H1 (cell line): ENCODE measurements around the gene IGLL5. TPM values are rescaled to one million over a fixed set of nuclear protein-coding genes. Genes with fewer than 3 reads are reported as not detected.

Experiments used
- CTCF ChIA-PET: fragments of 300-600 bp; sonication (Branson Sonifier 250); formaldehyde crosslinking; loops from one replicate; lab custom pipeline; 2021; ENCODE audit not compliant: partially characterized antibody; lab: Charles Lee
- POLR2A ChIA-PET: fragments of 300-600 bp; sonication (Branson Sonifier 250); formaldehyde crosslinking; loops from one replicate; lab custom pipeline; 2021; ENCODE audit warnings: inconsistent platforms; ENCODE audit not compliant: partially characterized antibody; lab: Charles Lee
- DNase-seq, 2 experiments: peaks; one replicate each; pipeline versions ENCODE4 v3.0.0 to v3.0.0-alpha.2; 2010 to 2022; ENCODE audit warnings: low spot score in 2 of 2, low read depth in 1 of 2, mixed read lengths in 1 of 2
- FAIRE-seq: peaks from 2 replicates; lab custom pipeline; 2011; peaks lifted over from hg19 to GRCh38; lab: Jason Lieb, UNC
- H2AFZ ChIP-seq: 2 replicates; pipeline ENCODE4 v1.8.1; 2012; ENCODE audit warnings: low read length, inconsistent platforms
- H2AK5ac ChIP-seq: 2 replicates; pipeline ENCODE4 v1.6.1; 2013; ENCODE audit warnings: low read depth, low read length
- H2BK120ac ChIP-seq: replicated peaks from 2 replicates; pipeline ENCODE3; 2013; ENCODE audit warnings: low read depth, low read length, inconsistent platforms
- H2BK12ac ChIP-seq: 2 replicates; pipeline ENCODE4 v1.6.1; 2013; ENCODE audit warnings: low read depth, low read length
- H2BK15ac ChIP-seq: 2 replicates; pipeline ENCODE4 v1.6.1; 2013; ENCODE audit warnings: low read length
- H2BK20ac ChIP-seq: 2 replicates; pipeline ENCODE4 v1.6.1; 2013; ENCODE audit warnings: low read length
- H2BK5ac ChIP-seq: 2 replicates; pipeline ENCODE4 v1.6.1; 2013; ENCODE audit warnings: low read depth, low read length
- H3K14ac ChIP-seq: 2 replicates; pipeline ENCODE4 v1.6.1; 2013; ENCODE audit warnings: inconsistent platforms; ENCODE audit not compliant: insufficient read length
- H3K18ac ChIP-seq: 2 replicates; pipeline ENCODE4 v1.6.1; 2013; ENCODE audit warnings: low read length; ENCODE audit errors: extremely low read depth
- H3K23ac ChIP-seq: 2 replicates; pipeline ENCODE4 v1.6.1; 2013; ENCODE audit warnings: inconsistent platforms; ENCODE audit not compliant: insufficient read length
- H3K23me2 ChIP-seq: 2 replicates; pipeline ENCODE4 v1.6.1; 2013; ENCODE audit warnings: low read depth, low read length
- H3K27ac ChIP-seq: 2 replicates; pipeline ENCODE4 v1.6.1; 2011; ENCODE audit warnings: low read depth, low read length, inconsistent platforms
- H3K27me3 ChIP-seq, 4 experiments: replicated peaks in 1 of 4; 1 replicate in 1 of 4; 2 replicates in 3 of 4; pipeline versions ENCODE4 v1.6.1 to v1.8.1; 2011 to 2013; ENCODE audit warnings: low read length in 3 of 4, mild to moderate bottlenecking in 3 of 4, inconsistent platforms in 2 of 4, mixed read lengths in 2 of 4, moderate library complexity in 1 of 4; ENCODE audit not compliant: control insufficient read depth in 3 of 4, insufficient read depth in 3 of 4; ENCODE audit errors: extremely low read depth in 1 of 4
- H3K36me3 ChIP-seq, 4 experiments: 2 replicates each; pipeline versions ENCODE4 v1.6.1 to v1.8.1; 2011 to 2013; ENCODE audit warnings: mild to moderate bottlenecking in 4 of 4, low read length in 3 of 4, moderate library complexity in 2 of 4, control low read depth in 1 of 4, inconsistent platforms in 1 of 4; ENCODE audit not compliant: insufficient read depth in 4 of 4, control insufficient read depth in 2 of 4
- H3K4ac ChIP-seq: replicated peaks from 2 replicates; pipeline ENCODE3; 2013; ENCODE audit warnings: low read length, low read depth, mixed read lengths, inconsistent platforms; ENCODE audit not compliant: insufficient read length
- H3K4me1 ChIP-seq, 4 experiments: replicated peaks in 1 of 4; 1 replicate in 1 of 4; 2 replicates in 3 of 4; pipeline versions ENCODE4 v1.6.1 to v1.8.1; 2011 to 2013; ENCODE audit warnings: low read length in 3 of 4, inconsistent platforms in 2 of 4, mixed read lengths in 1 of 4; ENCODE audit not compliant: insufficient read depth in 4 of 4, control insufficient read depth in 3 of 4
- H3K4me2 ChIP-seq, 2 experiments: 2 replicates each; pipeline versions ENCODE4 v1.6.1 to v1.8.1; 2011 to 2013; ENCODE audit warnings: low read depth in 2 of 2, low read length in 2 of 2, control low read depth in 1 of 2, inconsistent platforms in 1 of 2, mild to moderate bottlenecking in 1 of 2; ENCODE audit not compliant: insufficient read depth in 1 of 2
- H3K4me3 ChIP-seq, 4 experiments: fragments of 200-600, 300-600 bp in 1 of 4; sonication (generic), shearing (Covaris generic), sonication (Bioruptor Twin) in 1 of 4; 2 replicates each; pipeline versions ENCODE4 v1.5.1 to v1.8.1; 2011 to 2016; ENCODE audit warnings: low read length in 4 of 4, low read depth in 3 of 4, control low read depth in 2 of 4, inconsistent platforms in 2 of 4, mild to moderate bottlenecking in 2 of 4, mixed read lengths in 1 of 4, moderate library complexity in 1 of 4; ENCODE audit not compliant: insufficient read depth in 2 of 4; ENCODE audit errors: extremely low read depth in 1 of 4
- H3K56ac ChIP-seq: replicated peaks from 2 replicates; pipeline ENCODE3; 2013; ENCODE audit warnings: low read depth, mild to moderate bottlenecking, mixed read lengths, low read length, inconsistent platforms; ENCODE audit not compliant: insufficient read length
- H3K79me1 ChIP-seq: 2 replicates; pipeline ENCODE4 v1.6.1; 2013; ENCODE audit warnings: low read depth, low read length, control low read depth
- H3K79me2 ChIP-seq, 2 experiments: 2 replicates each; pipeline versions ENCODE4 v1.6.1 to v1.8.1; 2012 to 2013; ENCODE audit warnings: low read length in 2 of 2, mild to moderate bottlenecking in 2 of 2, inconsistent platforms in 1 of 2; ENCODE audit not compliant: insufficient read depth in 2 of 2, control insufficient read depth in 1 of 2
- H3K9ac ChIP-seq, 4 experiments: replicated peaks in 1 of 4; 1 replicate in 1 of 4; 2 replicates in 3 of 4; pipeline versions ENCODE4 v1.6.1 to v1.8.1; 2011 to 2013; ENCODE audit warnings: low read depth in 3 of 4, low read length in 3 of 4, control low read depth in 2 of 4, mild to moderate bottlenecking in 2 of 4, moderate library complexity in 2 of 4, inconsistent platforms in 1 of 4; ENCODE audit errors: extremely low read depth in 1 of 4
- H3K9me3 ChIP-seq, 2 experiments: 2 replicates each; pipeline versions ENCODE4 v1.6.1 to v1.8.1; 2012 to 2013; ENCODE audit warnings: mild to moderate bottlenecking in 2 of 2, moderate library complexity in 2 of 2, control low read depth in 1 of 2, inconsistent platforms in 1 of 2, low read depth in 1 of 2, low read length in 1 of 2, mixed read lengths in 1 of 2; ENCODE audit not compliant: insufficient read depth in 2 of 2
- H4K20me1 ChIP-seq, 2 experiments: replicated peaks in 1 of 2; 2 replicates each; pipeline versions ENCODE3 to v1.8.1; 2011 to 2013; ENCODE audit warnings: inconsistent platforms in 2 of 2, low read length in 2 of 2, mild to moderate bottlenecking in 1 of 2; ENCODE audit not compliant: insufficient read depth in 2 of 2, control insufficient read depth in 1 of 2
- H4K5ac ChIP-seq: 2 replicates; pipeline ENCODE4 v1.6.1; 2013; ENCODE audit warnings: low read length, low read depth, mixed read lengths, inconsistent platforms; ENCODE audit not compliant: insufficient read length
- H4K8ac ChIP-seq: 2 replicates; pipeline ENCODE4 v1.8.0; 2013; ENCODE audit warnings: mild to moderate bottlenecking, moderate library complexity, low read length, inconsistent platforms; ENCODE audit not compliant: insufficient read depth; ENCODE audit errors: extremely low read depth
- H4K91ac ChIP-seq: replicated peaks from 2 replicates; pipeline ENCODE3; 2013; ENCODE audit warnings: low read length, mixed read lengths, inconsistent platforms; ENCODE audit not compliant: insufficient read length
- ATF3 ChIP-seq: IDR thresholded peaks from 2 replicates; pipeline ENCODE4 v1.6.1; 2011; ENCODE audit warnings: low read depth, mild to moderate bottlenecking, low read length; ENCODE audit not compliant: insufficient read depth
- JUN ChIP-seq: IDR thresholded peaks from 2 replicates; pipeline ENCODE4 v1.6.1; 2011; ENCODE audit warnings: low read depth, mild to moderate bottlenecking, improper control_type of control experiment, low read length
- SAP30 ChIP-seq: fragments of 300-600 bp; sonication (generic); IDR thresholded peaks from 2 replicates; pipeline ENCODE4 v1.7.1; 2012; ENCODE audit warnings: low read length, moderate library complexity, mild to moderate bottlenecking, inconsistent platforms; ENCODE audit not compliant: insufficient read depth, insufficient replicate concordance
- SP4 ChIP-seq: IDR thresholded peaks from 2 replicates; pipeline ENCODE4 v1.6.1; 2012; ENCODE audit warnings: low read length, inconsistent platforms
- WGBS, 2 experiments: shearing (Covaris generic) in 1 of 2; methylation state at CpG; one replicate each; pipeline versions ENCODE4 v1.1.6 to v1.1.7; 2013 to 2015; ENCODE audit warnings: low lambda C conversion rate in 2 of 2, mixed read lengths in 2 of 2, inconsistent platforms in 1 of 2, low coverage in 1 of 2, missing lambda C conversion rate in 1 of 2; ENCODE audit not compliant: insufficient replicate concordance in 2 of 2, insufficient coverage in 1 of 2, insufficient read length in 1 of 2; ENCODE audit errors: extremely low coverage in 1 of 2, missing lambda C conversion rate in 1 of 2; 5-methylcytosine and 5-hydroxymethylcytosine counted together
- polyA plus RNA-seq, 7 experiments: library from polyadenylated mRNA; depleted of rRNA in 3 of 7; stranded (reverse) in 5 of 7; unstranded in 2 of 7; fragments of >200 nt in 5 of 7; fragments of 200-250 nt in 2 of 7; gene quantifications; 1 replicate in 5 of 7; 2 replicates in 1 of 7; 4 replicates in 1 of 7; pipeline versions ENCODE4 v1.2.1 to v1.2.3, GENCODE V29; 2011 to 2013; ENCODE audit warnings: missing spikeins in 2 of 7, mixed read lengths in 2 of 7
- total RNA-seq: library from RNA; stranded (reverse); fragmentation: NEBNext Ultra II Directional; extraction: Animal tissue kit (Norgen Biotek cat#: 25700); gene quantifications from 2 replicates; pipeline ENCODE4 v1.2.1, GENCODE V29; 2021

The IGLL5 gene
- total and polyA plus RNA-seq, 2 of the 8 experiments (the other 6 are each of a cell fraction or from before 2014, with no cell fraction given): not detected

DNA sequence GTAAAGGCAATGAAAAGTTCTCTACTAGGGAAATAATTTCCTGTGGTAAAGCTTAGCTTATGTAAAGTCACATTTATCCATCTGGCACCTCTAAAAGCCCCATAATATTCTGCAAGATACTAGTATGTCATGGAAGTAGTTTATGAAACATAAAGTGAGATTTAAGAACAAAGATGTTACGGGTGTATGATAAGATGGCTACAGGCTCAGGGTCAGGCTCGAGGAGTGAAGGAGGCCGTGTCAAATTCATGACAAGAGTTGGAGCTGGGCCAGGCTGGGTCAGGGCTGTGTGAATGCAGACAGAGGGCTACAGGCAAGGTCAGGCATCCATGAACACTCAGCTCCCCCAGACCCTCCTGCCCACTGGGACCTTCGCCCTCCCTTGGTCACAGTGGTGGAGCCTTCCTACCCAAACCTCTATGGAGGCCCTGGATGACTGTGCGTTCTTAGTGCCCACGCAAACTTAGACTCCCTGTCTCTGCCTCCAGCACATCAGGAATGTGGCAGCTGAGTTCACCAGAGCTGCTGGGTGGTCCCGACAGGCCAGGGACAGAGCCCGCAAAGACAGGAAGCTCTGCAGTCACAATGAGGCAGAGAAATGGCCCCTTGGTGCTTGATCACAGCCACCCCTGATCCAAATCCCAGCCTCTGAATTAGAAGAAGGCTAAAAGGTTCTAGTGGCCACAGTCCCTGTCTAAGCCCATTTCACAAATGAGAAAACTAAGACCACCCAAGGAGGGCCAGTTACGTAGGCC is 14.8 kb downstream of the IGLL5 start:
- Histone ChIP-seq H3K4me3 (no peak overlapping the region), H3K9me3 (peaks cover 11 to 39% of the 10 kb centered on the region in 2 experiments; a peak in 3 of 4 replicates), H2BK5ac (no peak overlapping the region), H3K4me2 (no peak overlapping the region), H2BK15ac (no peak overlapping the region), H3K18ac (no peak overlapping the region), H4K5ac (no peak overlapping the region), H3K27me3 (peaks cover 2 to 22% (median 9%) of the 10 kb centered on the region in 4 experiments; a peak in 5 of 7 replicates), H2BK12ac (no peak overlapping the region), H3K23ac (no peak overlapping the region), H2BK20ac (no peak overlapping the region), H3K4ac (no peak overlapping the region), H3K79me1 (no peaks in the 10 kb centered on the region), H2AFZ (no peak overlapping the region), H3K4me1 (no peaks in the 10 kb centered on the region), H4K20me1 (no peaks in the 10 kb centered on the region), H3K14ac (no peak overlapping the region), H3K23me2 (no peaks in the 10 kb centered on the region), H2BK120ac (no peak overlapping the region), H4K91ac (no peak overlapping the region), H3K27ac (no peak overlapping the region), H3K36me3 (no peaks in the 10 kb centered on the region), H3K79me2 (no peaks in the 10 kb centered on the region), H4K8ac (no peak overlapping the region), H2AK5ac (no peak overlapping the region), H3K56ac (no peak overlapping the region), H3K9ac (no peak overlapping the region)
- FAIRE-seq: no peak
- TF ChIP-seq SAP30 (no peak), SP4 (no peak), ATF3 (no peak), JUN (no peak)
- 85% methylated on average over 9 of the region's 9 CpGs; no CpG with 5 or more reads in 1 of the 2 experiments for WGBS, 2 experiments
- DNase-seq: no peak
- POLR2A ChIA-PET: no interaction called here
- CTCF ChIA-PET: interaction anchor here (1.3 kb wide), 1 partner anchor 48 kb away, joined by 3 read pairs; no protein-coding TSS in a partner anchor
